Measurements from ENCODE around the gene SLC39A1. TPM values are rescaled to one million over a fixed set of nuclear protein-coding genes. Genes with fewer than 3 reads are reported as not detected.

The SLC39A1 gene
- total and polyA plus RNA-seq, 11 donors: 31.6 to 163 (median 48.4) TPM

DNA sequence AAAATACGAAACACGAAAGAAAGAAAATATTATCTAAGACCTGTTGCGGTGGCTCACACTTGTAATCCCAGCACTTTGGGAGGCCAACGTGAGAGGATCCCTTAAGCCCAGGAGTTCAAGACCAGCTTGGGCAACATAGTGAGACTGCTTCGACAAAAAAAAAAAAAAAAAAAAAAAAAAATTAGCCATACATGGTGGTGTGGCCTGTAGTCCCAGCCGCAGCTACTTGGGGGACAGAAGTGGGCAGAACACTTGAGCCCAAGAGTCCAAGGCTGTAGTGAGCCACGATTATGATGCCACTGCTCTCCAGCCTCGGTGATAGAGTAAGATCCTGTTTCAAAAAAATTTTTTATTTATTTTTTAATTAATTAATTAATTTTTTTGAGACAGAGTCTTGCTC lies 24.3 kb upstream of the SLC39A1 start:
- ATAC-seq (no peak), DNase-seq (no peak)
- Histone ChIP-seq H3K4me1 (peaks cover 8 to 54% (median 35%) of the 10 kb centered on the region in 12 donors), H3K27ac (peak overlapping the region in 1 of 12 donors; percentile 93), H3K27me3 (no peaks in the 10 kb centered on the region), H3K9me3 (no peaks in the 10 kb centered on the region), H3K36me3 (peaks cover 0 to 23% (median 14%) of the 10 kb centered on the region in 9 donors), H3K4me3 (no peak overlapping the region)
- 88 to 92% (median 90%) methylated on average over 8 of the region's 8 CpGs for WGBS, 4 donors
- TF ChIP-seq POLR2A (IDR thresholded peaks at IDR 0.05): no peak
- TF ChIP-seq, protein P1, sequence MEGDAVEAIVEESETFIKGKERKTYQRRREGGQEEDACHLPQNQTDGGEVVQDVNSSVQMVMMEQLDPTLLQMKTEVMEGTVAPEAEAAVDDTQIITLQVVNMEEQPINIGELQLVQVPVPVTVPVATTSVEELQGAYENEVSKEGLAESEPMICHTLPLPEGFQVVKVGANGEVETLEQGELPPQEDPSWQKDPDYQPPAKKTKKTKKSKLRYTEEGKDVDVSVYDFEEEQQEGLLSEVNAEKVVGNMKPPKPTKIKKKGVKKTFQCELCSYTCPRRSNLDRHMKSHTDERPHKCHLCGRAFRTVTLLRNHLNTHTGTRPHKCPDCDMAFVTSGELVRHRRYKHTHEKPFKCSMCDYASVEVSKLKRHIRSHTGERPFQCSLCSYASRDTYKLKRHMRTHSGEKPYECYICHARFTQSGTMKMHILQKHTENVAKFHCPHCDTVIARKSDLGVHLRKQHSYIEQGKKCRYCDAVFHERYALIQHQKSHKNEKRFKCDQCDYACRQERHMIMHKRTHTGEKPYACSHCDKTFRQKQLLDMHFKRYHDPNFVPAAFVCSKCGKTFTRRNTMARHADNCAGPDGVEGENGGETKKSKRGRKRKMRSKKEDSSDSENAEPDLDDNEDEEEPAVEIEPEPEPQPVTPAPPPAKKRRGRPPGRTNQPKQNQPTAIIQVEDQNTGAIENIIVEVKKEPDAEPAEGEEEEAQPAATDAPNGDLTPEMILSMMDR (IDR thresholded peaks at IDR 0.05): no peak
- intact Hi-C loops (cut with DNase I): loop anchor here (2.0 to 10.0 kb wide), 12 partner anchors 40 to 475 kb away; partner anchors contain the start of genes NPR1 (in 6 of the 10), ILF2 (in 3 of the 10), DENND4B (in 1 of the 10) and S100A6 (in 1 of the 10)

DNA sequence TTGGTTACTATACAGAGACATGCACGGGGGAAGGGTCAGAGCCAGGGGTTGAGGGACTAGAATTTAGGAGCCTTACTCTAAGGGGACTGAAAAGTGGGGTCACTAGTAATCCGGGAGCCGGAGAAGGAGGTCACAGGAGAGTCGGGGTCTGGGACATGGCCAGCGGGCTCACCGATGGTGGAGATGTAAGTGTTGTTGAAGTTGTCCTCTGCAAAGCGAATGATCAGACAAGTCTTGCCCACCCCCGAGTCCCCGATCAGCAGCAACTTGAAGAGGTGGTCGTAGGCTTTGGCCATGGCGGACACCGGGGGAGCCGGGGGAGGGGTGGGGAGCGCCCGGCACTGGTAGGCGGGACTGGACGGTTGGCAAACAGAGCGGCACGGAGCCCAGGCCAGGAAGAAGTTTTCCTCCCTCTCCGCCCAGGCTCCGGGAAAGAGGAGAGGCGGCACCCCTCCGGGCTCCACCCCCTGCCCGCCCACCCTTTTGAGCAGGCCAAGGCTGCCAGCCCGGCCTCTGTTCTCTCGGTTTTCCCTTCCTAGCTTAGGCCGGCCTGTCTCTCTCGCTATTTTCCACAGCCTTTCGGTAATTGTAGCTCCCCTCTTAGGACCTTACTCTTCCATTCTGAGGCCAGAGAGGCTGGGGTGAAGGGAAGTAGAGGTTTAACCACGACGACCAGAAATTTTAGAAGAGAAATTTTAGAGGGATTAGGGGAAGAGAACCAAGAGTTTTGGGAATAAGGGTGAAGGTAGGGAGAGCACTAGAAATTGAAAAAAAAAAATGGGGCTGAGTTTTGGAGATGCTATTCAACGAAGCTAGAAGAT lies 22.8 kb upstream of the SLC39A1 start, which contains the start of gene RAB13:
TSS of gene RAB13 (minus strand) at position 399 of the 821 bp plus-strand sequence. CDS start at position 296, 103 bp downstream.
- Histone ChIP-seq H3K36me3 (peaks cover 0 to 23% (median 9%) of the 10 kb centered on the region in 9 donors), H3K4me3 (peak within 1 kb of the TSS; percentile 52 to 78 (median 62)), H3K27ac (peak within 1 kb of the TSS; percentile 71 to 94 (median 85)), H3K27me3 (no peaks in the 10 kb centered on the region), H3K9me3 (no peaks in the 10 kb centered on the region), H3K4me1 (peaks cover 0 to 40% (median 22%) of the 10 kb centered on the region in 12 donors)
- 0 to 3% (median 1%) methylated on average over 28 to 31 of the region's 32 CpGs for WGBS, 4 donors
- DNase-seq: peak; percentile 85 to 92 (median 89)
- ATAC-seq: peak; percentile 77 to 89 (median 88)
- intact Hi-C loops (cut with DNase I): loop anchor here (1.0 to 10.0 kb wide), 14 partner anchors 39 to 474 kb away; partner anchors contain the start of genes NPR1 (in 6 of the 10), ILF2 (in 3 of the 10), DENND4B (in 1 of the 10) and S100A6 (in 1 of the 10)
- TF ChIP-seq, protein P1 (IDR thresholded peaks at IDR 0.05): no peak
- peak in 1 of 2 donors; percentile 44 for TF ChIP-seq POLR2A (IDR thresholded peaks at IDR 0.05)

DNA sequence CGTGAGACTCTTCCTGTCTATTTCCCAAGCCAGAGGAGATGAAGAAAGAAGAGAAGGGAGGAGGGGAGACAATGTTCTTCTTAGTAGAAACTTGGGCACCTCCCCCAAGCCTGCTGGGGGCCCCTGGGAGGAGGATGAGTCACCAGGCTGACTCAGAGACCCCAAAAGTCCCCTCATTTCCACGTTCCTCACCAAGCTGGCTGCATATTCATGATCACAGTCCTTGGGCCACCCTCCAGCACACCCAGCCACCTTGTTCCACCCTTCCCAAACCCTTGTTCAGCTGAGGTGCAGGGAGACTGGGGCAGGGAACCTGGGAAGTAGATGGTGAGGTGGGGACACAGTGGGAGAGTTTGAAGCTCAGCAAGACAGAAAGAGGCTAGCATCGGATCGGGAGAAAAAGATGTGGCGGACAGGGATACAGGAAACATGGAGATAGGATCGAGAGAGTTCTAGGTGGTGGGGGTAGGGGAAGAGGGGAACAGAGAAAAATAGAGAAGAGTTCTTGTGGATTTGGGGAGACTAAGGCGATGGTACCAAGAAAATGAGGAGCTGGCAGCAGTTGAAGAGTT lies 22.1 kb upstream of the SLC39A1 start:
- Histone ChIP-seq H3K27ac (peak overlapping the region; percentile 71 to 94 (median 85)), H3K4me3 (peak overlapping the region; percentile 52 to 78 (median 62)), H3K27me3 (no peaks in the 10 kb centered on the region), H3K4me1 (peaks cover 0 to 41% (median 23%) of the 10 kb centered on the region in 12 donors), H3K36me3 (peaks cover 0 to 27% (median 12%) of the 10 kb centered on the region in 9 donors), H3K9me3 (no peaks in the 10 kb centered on the region)
- intact Hi-C loops (cut with DNase I): loop anchor here in 9 of 10 donors (5.0 to 10.0 kb wide), 9 partner anchors 38 to 473 kb away; partner anchors contain the start of genes NPR1 (in 5 of the 9), ILF2 (in 3 of the 9), DENND4B (in 1 of the 9) and S100A6 (in 1 of the 9)
- TF ChIP-seq, protein P1 (IDR thresholded peaks at IDR 0.05): no peak
- TF ChIP-seq POLR2A (IDR thresholded peaks at IDR 0.05): no peak
- peak in 1 of 5 donors; percentile 66 for DNase-seq
- peak in 3 of 4 donors; percentile 2 to 40 (median 5) for ATAC-seq
- 13 to 28% (median 22%) methylated on average over 7 of the region's 7 CpGs for WGBS, 4 donors
